Measurements from ENCODE around the gene ZNF845.
A peak's percentile ranks its signal among the peaks of the same experiment; 100 is the strongest.
"Not testable (repeated sequence)": the region's sequence is repeated elsewhere in the genome, so short reads cannot be mapped to it uniquely, and the experiment has no call there.

The ZNF845 gene

GRCh38 chr19:53333463-53334449, at the start of gene ZNF845:
Gene ZNF845, plus strand, starts transcription at chr19:53333749. Its CDS starts 7,559 bp downstream, at chr19:53341308.
- DNase-seq (ENCODE audit: low read depth): peak; percentile 92

- no peak for DNase-seq (ENCODE audit: low read depth)
Measured at GRCh38 chr19:53285087-53285486, 48.5 kb upstream of the ZNF845 start.

- DNase-seq (ENCODE audit: low read depth): no peak
Measured at GRCh38 chr19:53290758-53291549, 42.6 kb upstream of the ZNF845 start.

DNA sequence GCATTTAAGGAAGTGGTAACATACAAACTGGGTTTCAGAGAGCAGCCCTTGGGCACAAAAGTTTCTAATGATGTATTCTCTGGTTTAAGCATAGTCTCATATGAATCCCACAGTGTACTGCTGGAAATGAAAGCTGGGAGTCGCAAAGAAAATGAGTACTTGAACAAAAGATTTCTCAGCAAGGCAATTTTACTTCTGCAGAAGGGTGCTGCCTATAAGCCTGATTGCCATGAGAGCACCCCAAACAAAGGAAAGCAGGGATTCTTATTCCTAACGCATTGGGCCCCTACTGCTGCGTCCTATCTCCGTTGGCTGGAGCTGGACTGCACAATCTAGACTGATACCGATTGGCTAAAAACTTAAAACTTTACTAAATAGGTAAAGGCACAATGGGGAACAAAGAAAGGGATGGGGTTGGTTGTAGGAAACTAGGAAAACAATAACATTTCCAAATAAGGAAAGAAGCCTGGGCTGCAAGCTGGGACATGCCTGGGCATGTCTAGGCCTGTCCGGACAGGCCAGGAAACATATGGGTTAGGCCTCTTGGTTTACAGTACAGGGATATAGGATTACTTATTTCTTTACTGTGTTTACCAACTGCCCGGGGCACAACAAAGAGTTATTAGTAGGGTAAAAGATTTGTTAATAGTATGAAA, 38.6 kb upstream of the ZNF845 start:
- DNase-seq (ENCODE audit: low read depth): no peak

- DNase-seq (ENCODE audit: low read depth): not testable (repeated sequence)
Measured at GRCh38 chr19:53301341-53301740, 32.2 kb upstream of the ZNF845 start.

DNA sequence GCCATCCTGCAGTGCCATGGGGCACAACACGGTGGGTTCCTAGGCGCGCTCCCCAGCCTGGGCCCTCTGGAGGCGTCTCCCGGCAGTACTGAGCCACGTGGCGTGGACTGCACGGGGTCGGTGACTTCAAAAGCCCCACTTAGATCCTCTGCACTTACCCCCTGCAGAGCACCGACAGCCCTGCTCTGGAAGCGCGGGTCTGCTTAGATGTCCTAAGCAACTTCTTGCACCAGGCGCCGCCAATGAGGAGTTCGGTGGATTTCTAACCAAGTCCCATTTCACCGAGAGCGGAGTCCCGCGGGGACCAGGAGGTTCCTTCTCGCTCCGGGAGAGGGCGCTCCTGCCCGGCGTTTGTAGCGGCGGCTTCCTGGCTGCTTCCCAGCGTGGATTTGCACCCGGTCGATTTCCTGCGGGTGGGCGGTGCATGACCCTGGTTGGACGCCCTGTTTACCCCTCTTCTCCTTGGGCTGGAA, 25.2 kb upstream of the ZNF845 start:
- no peak for DNase-seq (ENCODE audit: low read depth)

DNA sequence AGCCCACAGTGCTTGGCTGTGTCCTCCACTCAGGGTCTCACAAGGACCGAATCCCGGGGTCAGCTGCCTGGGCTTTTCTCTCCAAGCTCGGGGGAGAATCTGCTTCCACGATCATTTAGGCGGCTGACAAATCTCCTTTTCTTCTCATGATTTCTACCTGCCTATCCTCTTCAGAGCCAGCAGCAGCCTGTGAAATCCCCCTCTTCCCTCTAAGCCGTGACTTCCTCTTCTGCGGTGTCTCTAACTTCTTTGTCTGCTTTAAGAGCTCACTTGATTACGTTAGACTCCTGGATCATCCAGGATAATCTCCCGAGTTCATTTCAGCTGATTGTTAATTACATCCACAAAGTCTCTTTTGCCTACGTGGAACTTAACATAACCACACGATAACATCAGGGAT, 22.5 kb upstream of the ZNF845 start:
- no peak for DNase-seq (ENCODE audit: low read depth)

DNA sequence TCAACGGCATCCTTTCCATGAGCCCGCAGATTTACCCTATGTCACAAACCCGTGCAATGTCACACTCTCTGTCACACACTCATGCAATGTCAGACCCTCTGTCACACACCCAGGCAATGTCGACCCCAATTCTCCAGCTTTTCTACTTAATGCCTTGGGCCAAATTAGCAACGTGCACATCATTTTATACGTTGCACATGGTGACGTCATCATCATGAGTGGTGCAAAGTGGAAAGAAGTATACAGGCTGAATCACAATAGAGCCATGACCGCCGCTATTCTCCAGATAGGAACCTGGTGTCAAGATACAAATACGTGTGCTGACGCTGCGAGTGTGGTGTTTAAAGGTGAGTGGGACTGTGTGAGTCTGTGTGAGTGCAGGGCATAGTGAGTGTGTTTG, 21.7 kb upstream of the ZNF845 start:
- no peak for DNase-seq (ENCODE audit: low read depth)

DNA sequence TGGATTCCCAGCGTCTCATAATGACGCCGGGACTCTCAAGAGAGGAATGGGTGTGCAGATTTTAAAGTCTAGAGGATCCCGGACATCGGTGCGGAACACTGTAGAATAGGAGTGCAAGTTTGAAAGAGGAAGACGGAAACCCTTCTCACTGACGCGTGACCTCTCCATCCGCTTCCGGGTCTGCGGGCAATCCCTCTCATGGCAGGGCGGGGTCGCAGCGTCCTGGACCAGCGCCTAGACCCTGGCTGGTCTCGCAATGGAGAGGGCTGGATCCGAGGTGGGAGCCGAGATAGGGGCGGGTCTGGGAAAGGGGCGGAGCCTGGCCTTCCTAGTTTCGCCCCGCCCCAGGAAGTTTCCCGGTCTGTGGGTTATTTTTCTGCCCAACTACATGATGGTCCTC, 4.6 kb upstream of the ZNF845 start:
- DNase-seq (ENCODE audit: low read depth): no peak

GRCh38 chr19:53332484-53332883, 1.1 kb upstream of the ZNF845 start:
- no peak for DNase-seq (ENCODE audit: low read depth)

- DNase-seq (ENCODE audit: low read depth): no peak
Measured at GRCh38 chr19:53333066-53333462, 485 bp upstream of the ZNF845 start.

DNA sequence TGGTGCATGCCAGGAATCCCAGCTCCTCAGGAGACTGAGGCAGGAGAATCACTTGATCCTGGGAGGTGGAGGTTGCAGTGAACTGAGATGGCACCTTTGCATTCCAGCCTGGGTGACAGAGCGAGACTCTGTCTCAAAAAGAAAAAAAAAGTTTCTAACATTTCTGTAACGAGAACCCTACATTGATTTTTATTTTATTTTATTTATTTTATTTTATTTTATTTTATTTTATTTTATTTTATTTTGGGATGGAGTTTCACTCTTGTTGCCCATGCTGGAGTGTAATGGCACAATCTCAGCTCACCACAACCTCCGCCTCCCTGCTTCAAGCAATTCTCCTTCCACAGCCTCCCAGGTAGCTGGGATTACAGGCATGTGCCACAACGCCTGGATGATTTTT, 10.9 kb downstream of the ZNF845 start:
- not testable (repeated sequence) for DNase-seq (ENCODE audit: low read depth)

DNA sequence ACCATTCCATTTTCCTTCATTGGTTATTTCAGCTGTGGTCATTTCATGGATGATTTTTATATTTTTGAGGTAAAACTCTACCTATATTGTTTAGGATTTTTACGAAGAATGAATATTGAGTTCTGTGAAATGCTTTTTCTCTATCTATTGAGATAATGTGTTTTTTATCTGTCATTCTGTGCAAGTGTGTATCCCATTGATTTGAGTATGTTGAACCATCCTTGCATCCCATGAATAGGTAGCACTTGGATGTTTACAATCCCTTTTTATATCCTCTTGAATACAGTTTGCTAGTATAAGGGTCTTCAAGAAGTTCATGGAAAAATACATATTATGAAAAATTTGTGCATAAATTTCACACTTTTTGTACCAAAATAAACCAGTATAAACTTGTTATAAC, 22.2 kb downstream of the ZNF845 start:
- DNase-seq (ENCODE audit: low read depth): no peak

DNA sequence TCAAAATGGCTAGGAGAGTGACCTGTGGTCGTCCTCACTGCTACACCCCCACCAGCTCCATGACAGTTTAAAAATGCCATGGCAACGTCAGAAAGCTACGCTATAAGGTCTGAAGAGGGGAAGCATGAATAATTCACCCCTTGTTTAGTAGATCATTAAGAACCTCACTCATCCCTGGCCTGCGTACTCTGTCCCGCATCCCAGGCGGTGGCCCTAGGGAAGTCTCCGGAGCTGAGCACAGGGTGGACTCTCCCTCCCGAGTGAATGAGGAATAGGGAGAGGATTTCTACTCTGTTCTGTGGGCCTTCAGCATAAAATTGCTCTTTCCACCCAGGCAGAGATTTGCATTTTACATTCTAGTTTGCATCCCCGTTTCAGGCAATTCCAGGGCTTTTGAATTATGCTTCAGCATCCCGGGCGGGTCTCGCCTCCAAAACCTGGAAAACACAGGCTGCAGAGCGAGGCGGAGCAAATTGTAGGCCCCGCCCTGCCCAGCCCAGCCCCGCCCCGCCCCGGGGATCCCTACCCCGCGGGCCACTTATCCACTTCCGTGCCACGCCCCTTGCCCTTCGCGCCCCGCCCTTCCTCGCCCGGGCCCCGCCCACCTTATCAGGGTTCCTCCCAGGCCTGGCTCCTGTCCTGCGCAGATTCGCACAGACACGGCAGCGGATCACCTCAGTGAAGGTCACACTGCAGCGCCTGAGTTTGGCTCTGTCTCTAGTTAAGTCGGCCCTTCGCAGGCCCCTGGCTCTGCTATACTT, 24.5 kb downstream of the ZNF845 start:
- no peak for DNase-seq (ENCODE audit: low read depth)

GRCh38 chr19:53360056-53360455, 26.5 kb downstream of the ZNF845 start:
- DNase-seq (ENCODE audit: low read depth): not testable (repeated sequence)

- peak; percentile 95 for DNase-seq (ENCODE audit: low read depth)
Measured at GRCh38 chr19:53365134-53365898, 31.8 kb downstream of the ZNF845 start, which contains the start of gene ZNF525. Gene ZNF525, plus strand, starts transcription at chr19:53365705. Its CDS starts 6,577 bp downstream, at chr19:53372282.

DNA sequence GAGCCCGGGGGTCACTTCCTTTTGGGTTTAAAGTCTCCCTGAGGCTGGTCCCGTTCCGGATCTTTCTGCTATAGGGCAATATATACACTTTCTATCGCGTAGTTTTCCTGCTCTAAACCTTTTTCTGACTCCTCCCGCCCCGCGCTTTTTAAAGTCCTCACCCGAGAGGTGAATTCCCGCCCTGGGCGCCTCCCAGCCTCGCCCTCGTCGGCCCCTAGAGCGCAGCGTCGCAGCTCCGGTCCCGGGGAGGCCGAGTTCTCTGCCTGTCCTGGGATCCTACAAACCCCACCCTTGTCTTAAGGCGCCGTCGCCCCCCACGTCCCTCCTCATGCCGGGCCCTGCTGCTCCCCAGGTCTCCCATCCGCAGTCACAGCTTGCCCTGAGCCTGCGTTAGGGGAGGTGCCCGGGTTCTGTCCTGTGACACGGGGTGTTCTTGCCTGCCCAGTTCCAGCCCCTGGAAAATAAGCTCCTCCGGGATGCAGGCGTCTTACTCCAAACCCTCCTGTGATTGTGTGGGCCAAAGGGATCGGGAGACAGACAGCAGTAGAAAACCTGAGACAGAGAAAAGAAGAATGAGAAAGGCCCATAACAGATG, 32.4 kb downstream of the ZNF845 start:
- DNase-seq (ENCODE audit: low read depth): peak; percentile 2

DNA sequence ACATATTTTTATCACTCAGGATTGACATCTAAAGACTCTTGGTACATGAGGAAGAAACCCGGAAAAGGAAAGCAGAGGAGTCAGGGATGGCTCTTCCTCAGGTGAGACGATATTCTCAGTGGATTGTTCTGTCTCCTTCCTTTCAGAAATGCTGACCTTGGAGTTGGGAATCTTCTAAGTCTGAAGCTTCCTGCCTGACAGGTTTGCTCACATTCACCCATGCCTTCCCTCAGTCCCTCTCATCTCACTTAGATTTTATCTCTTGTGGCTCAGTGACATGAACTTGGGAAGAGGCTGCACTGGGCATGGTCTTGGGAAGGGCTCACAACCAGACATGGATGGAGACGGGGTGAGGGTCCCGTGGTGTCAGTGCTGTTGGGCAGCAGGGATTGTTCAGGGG, 38.6 kb downstream of the ZNF845 start:
- no peak for DNase-seq (ENCODE audit: low read depth)

- DNase-seq (ENCODE audit: low read depth): no peak
Measured at GRCh38 chr19:53374288-53374687, 40.7 kb downstream of the ZNF845 start.

DNA sequence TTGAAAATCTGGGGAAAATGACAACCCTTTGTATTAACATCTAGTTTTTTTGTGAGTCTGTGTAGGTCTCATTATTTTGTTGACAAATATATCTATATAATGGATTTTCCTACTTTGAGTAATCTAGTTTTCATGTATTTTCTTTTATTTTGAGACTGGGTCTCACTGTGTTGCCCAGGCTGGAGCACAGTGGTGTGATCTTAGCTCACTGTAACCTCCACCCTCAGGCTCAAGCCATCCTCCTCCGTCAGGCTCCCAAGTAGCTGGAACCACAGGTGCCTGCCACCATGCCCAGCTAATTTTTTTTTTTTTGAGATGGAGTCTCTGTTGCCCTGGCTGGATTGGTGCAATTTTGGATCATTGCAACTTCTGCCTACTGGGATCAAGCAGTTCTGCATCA, 41.2 kb downstream of the ZNF845 start:
- DNase-seq (ENCODE audit: low read depth): no peak

Measured in activated T-helper 1 cell treated with Interleukin-2 at 50 U/mL for 16 hours (primary cell).